Spinal cord (tissue), 10 donors: ENCODE results near the gene FOXA3. TPM values are rescaled to one million over a fixed set of nuclear protein-coding genes. Genes with fewer than 3 reads are reported as not detected.

ENCODE experiments used
- DNase-seq, 6 donors: peaks; one replicate each; pipeline versions ENCODE4 v3.0.0 to v3.0.0-alpha.2; 2013 to 2015; ENCODE audit warnings: low spot score in 6 of 6, low read depth in 4 of 6
- H3K27ac ChIP-seq: one replicate; pipeline ENCODE4 v1.5.1; 2013; ENCODE audit warnings: low read depth, low read length, control low read depth
- H3K27me3 ChIP-seq: one replicate; pipeline ENCODE4 v1.6.1; 2013; ENCODE audit warnings: low read length; ENCODE audit not compliant: control insufficient read depth, insufficient read depth
- H3K36me3 ChIP-seq: one replicate; pipeline ENCODE4 v1.6.1; 2013; ENCODE audit warnings: low read length; ENCODE audit not compliant: control insufficient read depth, insufficient read depth
- H3K4me1 ChIP-seq: one replicate; pipeline ENCODE4 v1.6.1; 2013; ENCODE audit warnings: low read length; ENCODE audit not compliant: control insufficient read depth, insufficient read depth
- H3K4me3 ChIP-seq: one replicate; pipeline ENCODE4 v1.5.1; 2013; ENCODE audit warnings: low read depth, low read length, control low read depth
- H3K9me3 ChIP-seq: one replicate; pipeline ENCODE4 v1.6.1; 2013; ENCODE audit warnings: low read length; ENCODE audit not compliant: control insufficient read depth, insufficient read depth
- WGBS: methylation state at CpG from one replicate; pipeline ENCODE4 v1.1.5; 2013; ENCODE audit warnings: missing lambda C conversion rate; ENCODE audit not compliant: insufficient coverage; 5-methylcytosine and 5-hydroxymethylcytosine counted together
- polyA plus RNA-seq, 2 donors: library from polyadenylated mRNA; unstranded; fragments of 120-200 nt; gene quantifications; one replicate each; pipeline ENCODE4 v1.2.1, GENCODE V29; 2013; ENCODE audit not compliant: insufficient read length in 2 of 2
- total RNA-seq, 2 donors: library from RNA; depleted of rRNA in 1 of 2; stranded (reverse); fragments of 120-200 nt in 1 of 2; fragments of >200 nt in 1 of 2; gene quantifications; one replicate each; pipeline versions ENCODE4 v1.2.3 to v1.2.4, GENCODE V29; 2013 to 2014
- donor health status: healthy.

FOXA3 gene
- total and polyA plus RNA-seq, 4 donors = not detected

DNA sequence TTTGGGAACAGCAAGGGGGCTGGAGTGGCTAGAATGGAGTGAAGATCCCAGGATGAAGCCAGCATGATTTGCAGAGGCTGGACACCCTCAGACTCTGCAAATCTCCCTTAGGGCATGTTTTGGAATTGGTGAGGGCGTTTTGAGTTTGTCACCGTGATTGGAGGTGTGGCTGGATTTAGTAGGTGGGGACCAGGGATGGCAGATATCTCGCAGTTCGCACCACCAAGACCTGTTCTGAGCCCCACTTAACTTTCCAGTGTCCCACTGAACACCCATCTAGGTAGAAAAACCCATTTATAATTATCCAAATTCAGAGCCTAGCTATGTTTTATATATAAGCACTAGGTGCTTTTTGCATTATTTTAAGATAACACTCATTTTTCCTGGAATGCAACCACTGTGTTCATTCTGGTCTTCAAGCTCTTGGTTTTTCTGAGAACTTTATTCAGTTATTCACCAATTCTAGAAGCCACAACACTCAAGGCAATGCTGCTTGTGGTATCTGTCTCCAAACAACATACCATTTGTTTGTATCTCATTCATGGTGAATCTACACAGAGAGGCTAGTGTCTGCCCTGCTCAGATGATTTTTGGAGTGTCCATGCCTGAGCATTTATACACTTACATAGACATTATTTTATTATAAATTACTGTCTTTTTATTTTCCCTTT lies 53.4 kb downstream of the FOXA3 start:
- Histone ChIP-seq H3K9me3 (no peaks in the 10 kb centered on the region), H3K4me3 (no peak overlapping the region), H3K4me1 (peaks cover 24% of the 10 kb centered on the region), H3K27ac (no peak overlapping the region), H3K36me3 (no peaks in the 10 kb centered on the region), H3K27me3 (no peaks in the 10 kb centered on the region)
- no CpG with 5 or more reads among the region's 4 CpGs for WGBS
- peak in 1 of 6 donors; percentile 31 for DNase-seq

DNA sequence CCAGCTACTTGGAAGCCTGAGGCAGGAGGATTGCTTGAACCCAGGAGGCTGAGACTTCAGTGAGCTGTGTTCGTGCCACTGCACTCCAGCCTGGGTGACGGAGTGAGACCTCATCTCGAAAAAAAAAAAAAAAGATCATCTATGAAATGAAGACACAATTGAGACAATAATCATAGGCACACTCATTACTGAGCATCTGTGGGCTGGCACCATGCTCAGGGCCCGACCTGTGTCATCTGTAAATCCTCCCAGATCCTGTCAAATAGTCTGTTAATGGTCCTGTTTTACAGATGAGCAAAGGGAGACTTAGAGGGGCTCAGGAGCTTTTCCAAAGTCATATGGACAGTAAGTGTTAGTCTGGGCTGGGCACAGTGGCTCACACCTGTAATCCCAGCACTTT lies 54.6 kb downstream of the FOXA3 start:
- WGBS = 74% methylated on average over 3 of the region's 4 CpGs
- no peak for DNase-seq
- Histone ChIP-seq H3K9me3 (no peaks in the 10 kb centered on the region), H3K36me3 (no peaks in the 10 kb centered on the region), H3K4me1 (peaks cover 23% of the 10 kb centered on the region), H3K27me3 (no peaks in the 10 kb centered on the region), H3K27ac (no peak overlapping the region), H3K4me3 (no peak overlapping the region)

DNA sequence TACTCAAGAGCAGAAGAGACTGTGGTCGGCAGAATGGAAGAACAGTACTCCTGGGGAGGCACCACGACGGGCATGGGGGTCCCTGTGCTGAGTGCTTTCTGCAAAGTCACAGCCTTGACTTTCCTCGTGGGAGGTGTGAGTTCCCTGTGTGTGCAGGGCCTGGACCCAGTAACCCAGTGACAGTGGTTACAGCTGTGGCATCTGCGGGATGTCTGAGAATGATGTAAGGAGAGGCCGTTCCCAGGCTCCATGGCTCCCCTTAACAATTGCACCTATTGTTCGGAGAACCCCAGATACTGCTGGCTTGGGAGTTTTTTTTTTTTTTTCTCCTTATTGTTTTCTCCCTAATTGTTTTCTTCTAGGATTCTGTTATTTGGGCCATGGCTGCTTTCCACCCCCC lies 55.6 kb downstream of the FOXA3 start:
- DNase-seq = peak in 2 of 6 donors; percentile 46 to 53

DNA sequence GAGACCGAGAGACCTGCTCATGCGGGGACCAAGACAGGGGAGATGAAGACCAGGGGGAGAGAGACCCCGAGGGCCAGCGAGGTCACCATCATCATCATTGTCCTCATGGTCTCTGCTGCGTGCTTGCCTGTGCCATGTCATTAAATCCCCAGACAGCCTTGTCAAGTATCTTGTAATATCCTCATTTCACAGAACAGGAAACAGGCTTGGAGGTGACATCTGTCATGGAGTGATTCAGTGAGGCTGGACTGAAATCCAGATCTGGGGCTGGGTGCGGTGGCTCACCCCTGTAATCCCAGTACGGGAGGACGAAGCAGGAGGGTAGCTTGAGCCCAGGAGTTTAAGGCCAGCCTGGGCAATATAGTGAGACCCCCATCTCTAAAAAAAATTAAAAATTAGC lies 56.3 kb downstream of the FOXA3 start:
- Histone ChIP-seq H3K9me3 (no peaks in the 10 kb centered on the region), H3K4me3 (no peak overlapping the region), H3K27me3 (no peaks in the 10 kb centered on the region), H3K4me1 (peaks cover 20% of the 10 kb centered on the region), H3K36me3 (no peaks in the 10 kb centered on the region), H3K27ac (no peak overlapping the region)
- DNase-seq = no peak
- 60% methylated on average over 2 of the region's 8 CpGs for WGBS

More for the DNA sequence above, 55.6 kb downstream of the FOXA3 start:
- WGBS = 30% methylated on average over 5 of the region's 7 CpGs
- no peaks in the 10 kb centered on the region for H3K27me3 ChIP-seq
- peaks cover 20% of the 10 kb centered on the region for H3K4me1 ChIP-seq
- no peaks in the 10 kb centered on the region for H3K36me3 ChIP-seq
- H3K4me3 ChIP-seq = no peak overlapping the region
- H3K27ac ChIP-seq = no peak overlapping the region
- H3K9me3 ChIP-seq = no peaks in the 10 kb centered on the region

DNA sequence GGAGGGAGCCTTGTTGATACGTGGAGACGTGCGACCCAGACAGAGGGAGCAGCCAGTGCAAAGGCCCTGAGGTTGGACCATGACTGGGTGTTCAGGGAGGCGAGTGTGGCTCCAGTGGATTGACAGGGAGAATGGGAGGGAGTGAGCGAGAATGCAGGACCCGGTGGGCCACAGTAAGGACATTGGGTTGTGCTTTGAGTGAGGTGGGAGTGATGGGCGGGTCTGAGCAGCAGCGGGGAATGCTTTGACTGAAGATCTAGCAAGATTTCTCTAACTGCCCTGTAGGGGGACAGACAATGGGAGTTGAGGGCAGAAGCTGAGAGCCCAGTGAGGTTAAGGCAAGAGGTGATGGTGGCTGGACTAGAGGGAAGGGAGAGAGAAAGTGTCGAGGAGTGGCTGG lies 58.2 kb downstream of the FOXA3 start:
- H3K4me1 ChIP-seq = peaks cover 20% of the 10 kb centered on the region
- no peaks in the 10 kb centered on the region for H3K9me3 ChIP-seq
- H3K27me3 ChIP-seq = no peaks in the 10 kb centered on the region
- DNase-seq = no peak
- no peak overlapping the region for H3K4me3 ChIP-seq
- H3K27ac ChIP-seq = no peak overlapping the region
- WGBS = 64% methylated on average over 8 of the region's 9 CpGs
- no peaks in the 10 kb centered on the region for H3K36me3 ChIP-seq

Other genes starting within 250 kb of the FOXA3 start
- 10 to 100 TPM; 37.6 to 92.6 TPM for gene EML2, start 224.9 kb upstream of the FOXA3 start, total RNA-seq
- gene EML2, start 224.9 kb upstream of the FOXA3 start, polyA plus RNA-seq = 100 to 1,000 TPM; 107 to 135 TPM
- under 1 TPM; 0.30 to 0.55 TPM for gene GIPR, start 196.1 kb upstream of the FOXA3 start, total RNA-seq
- 1 to 10 TPM; 1.4 to 1.9 TPM for gene GIPR, start 196.1 kb upstream of the FOXA3 start, polyA plus RNA-seq
- 100 to 1,000 TPM; 170 to 393 TPM for gene SNRPD2, start 172.4 kb upstream of the FOXA3 start, total RNA-seq
- 100 to 1,000 TPM; 251 to 270 TPM for gene SNRPD2, start 172.4 kb upstream of the FOXA3 start, polyA plus RNA-seq
- 1 to 10 TPM; 4.3 to 5.2 TPM for gene QPCTL, start 171.7 kb upstream of the FOXA3 start, total RNA-seq
- gene QPCTL, start 171.7 kb upstream of the FOXA3 start, polyA plus RNA-seq = 10 to 100 TPM; 11.6 to 16.8 TPM
- gene FBXO46, start 133.4 kb upstream of the FOXA3 start, total RNA-seq = 10 to 100 TPM in 1 of 2 donors, 1 to 10 TPM in 1; 3.5 to 11.0 TPM
- gene FBXO46, start 133.4 kb upstream of the FOXA3 start, polyA plus RNA-seq = 10 to 100 TPM; 11.4 to 13.6 TPM
- gene MEIOSIN, start 130.9 kb upstream of the FOXA3 start, total RNA-seq = not detected
- not detected for gene MEIOSIN, start 130.9 kb upstream of the FOXA3 start, polyA plus RNA-seq
- 10 to 100 TPM in 1 of 2 donors, 1 to 10 TPM in 1; 4.1 to 20.2 TPM for gene SIX5, start 95.1 kb upstream of the FOXA3 start, total RNA-seq
- gene SIX5, start 95.1 kb upstream of the FOXA3 start, polyA plus RNA-seq = 10 to 100 TPM; 11.2 to 17.5 TPM
- gene DMPK, start 81.8 kb upstream of the FOXA3 start, total RNA-seq = 10 to 100 TPM; 16.5 to 35.4 TPM
- 100 to 1,000 TPM; 113 to 155 TPM for gene DMPK, start 81.8 kb upstream of the FOXA3 start, polyA plus RNA-seq
- gene DMWD, start 71.5 kb upstream of the FOXA3 start, total RNA-seq = 10 to 100 TPM; 27.0 to 42.7 TPM
- 100 to 1,000 TPM in 1 of 2 donors, 10 to 100 TPM in 1; 82.9 to 101 TPM for gene DMWD, start 71.5 kb upstream of the FOXA3 start, polyA plus RNA-seq
- under 1 TPM in 1 of 2 donors, not detected in 1; 0.11 TPM for gene RSPH6A, start 49.0 kb upstream of the FOXA3 start, total RNA-seq
- gene RSPH6A, start 49.0 kb upstream of the FOXA3 start, polyA plus RNA-seq = under 1 TPM in 1 of 2 donors, not detected in 1; 0.09 TPM
- 10 to 100 TPM; 23.2 to 39.6 TPM for gene SYMPK, start 1.2 kb upstream of the FOXA3 start, total RNA-seq
- 10 to 100 TPM; 51.4 to 63.9 TPM for gene SYMPK, start 1.2 kb upstream of the FOXA3 start, polyA plus RNA-seq
- gene IRF2BP1, start 21.8 kb downstream of the FOXA3 start, total RNA-seq = 10 to 100 TPM; 18.7 to 28.1 TPM
- 10 to 100 TPM; 32.1 to 34.0 TPM for gene IRF2BP1, start 21.8 kb downstream of the FOXA3 start, polyA plus RNA-seq
- 1 to 10 TPM; 1.3 to 2.5 TPM for gene MYPOP, start 38.3 kb downstream of the FOXA3 start, total RNA-seq
- gene MYPOP, start 38.3 kb downstream of the FOXA3 start, polyA plus RNA-seq = 10 to 100 TPM; 10.9 to 13.6 TPM
- under 1 TPM in 1 of 2 donors, not detected in 1; 0.11 TPM for gene NANOS2, start 50.5 kb downstream of the FOXA3 start, total RNA-seq
- gene NANOS2, start 50.5 kb downstream of the FOXA3 start, polyA plus RNA-seq = under 1 TPM; 0.15 to 0.21 TPM
- 1 to 10 TPM; 5.4 to 5.7 TPM for gene NOVA2, start 109.5 kb downstream of the FOXA3 start, total RNA-seq
- gene NOVA2, start 109.5 kb downstream of the FOXA3 start, polyA plus RNA-seq = 10 to 100 TPM; 49.3 to 52.4 TPM
- 10 to 100 TPM in 1 of 2 donors, 1 to 10 TPM in 1; 9.4 to 13.7 TPM for gene CCDC61, start 131.1 kb downstream of the FOXA3 start, total RNA-seq
- 10 to 100 TPM; 15.7 to 21.3 TPM for gene CCDC61, start 131.1 kb downstream of the FOXA3 start, polyA plus RNA-seq
- 1 to 10 TPM in 1 of 2 donors, not detected in 1; 5.5 TPM for gene PGLYRP1, start 158.7 kb downstream of the FOXA3 start, total RNA-seq
- gene PGLYRP1, start 158.7 kb downstream of the FOXA3 start, polyA plus RNA-seq = 1 to 10 TPM in 1 of 2 donors, under 1 TPM in 1; 0.49 to 3.3 TPM
- gene IGFL4, start 176.7 kb downstream of the FOXA3 start, total RNA-seq = 1 to 10 TPM; 1.6 to 3.3 TPM
- gene IGFL4, start 176.7 kb downstream of the FOXA3 start, polyA plus RNA-seq = 10 to 100 TPM in 1 of 2 donors, 1 to 10 TPM in 1; 8.1 to 12.0 TPM